CD4-positive, alpha-beta T cell treated with Interleukin-1 beta for 1 hour (primary cell): ENCODE results near the gene BMPR1A.
"Not testable (repeated sequence)": the region's sequence is repeated elsewhere in the genome, so short reads cannot be mapped to it uniquely, and the experiment has no call there.

Source experiments
- DNase-seq, 2 donors: peaks; one replicate each; pipeline ENCODE4 v3.0.0-alpha.2; 2020 to 2022

Gene BMPR1A

GRCh38 chr10:86732771-86733170 is 23.6 kb upstream of the BMPR1A start:
- no peak for DNase-seq

GRCh38 chr10:86733260-86733671 is 23.2 kb upstream of the BMPR1A start:
- DNase-seq = no peak

- DNase-seq = no peak
These were observed 22.0 kb upstream of the BMPR1A start for GRCh38 chr10:86734207-86734988.

- not testable (repeated sequence) for DNase-seq
These were observed 21.1 kb upstream of the BMPR1A start for GRCh38 chr10:86735278-86735677.

GRCh38 chr10:86742230-86742629 is 14.2 kb upstream of the BMPR1A start:
- DNase-seq = no peak

- DNase-seq = no peak
These were observed 12.2 kb upstream of the BMPR1A start for GRCh38 chr10:86744067-86744725.

GRCh38 chr10:86747796-86748581 is 8.4 kb upstream of the BMPR1A start:
- DNase-seq = no peak

GRCh38 chr10:86749854-86750253 is 6.6 kb upstream of the BMPR1A start:
- no peak for DNase-seq

- DNase-seq = no peak
These were observed 4.9 kb upstream of the BMPR1A start for GRCh38 chr10:86751477-86751876.

- no peak for DNase-seq
These were observed 4.1 kb upstream of the BMPR1A start for GRCh38 chr10:86752311-86752710.

GRCh38 chr10:86753051-86753450 is 3.4 kb upstream of the BMPR1A start:
- DNase-seq = no peak

GRCh38 chr10:86753638-86754434 is 2.6 kb upstream of the BMPR1A start:
- no peak for DNase-seq

GRCh38 chr10:86755454-86755739 is 1.0 kb upstream of the BMPR1A start:
- DNase-seq = no peak

- peak; percentile 86 to 90 for DNase-seq
These were observed 494 bp upstream of the BMPR1A start for GRCh38 chr10:86755740-86756510.

GRCh38 chr10:86757113-86757972 is 924 bp downstream of the BMPR1A start:
- DNase-seq = no peak

- DNase-seq = no peak
These were observed 2.0 kb downstream of the BMPR1A start for GRCh38 chr10:86758189-86759072.

- no peak for DNase-seq
These were observed 2.8 kb downstream of the BMPR1A start for GRCh38 chr10:86759073-86759672.

- DNase-seq = no peak
These were observed 7.0 kb downstream of the BMPR1A start for GRCh38 chr10:86763404-86763803.

- DNase-seq = no peak
These were observed 9.1 kb downstream of the BMPR1A start for GRCh38 chr10:86765548-86765947.
